RCC 7860 (cell line): ENCODE measurements around the gene TICAM1.
A peak's percentile ranks its signal among the peaks of the same experiment; 100 is the strongest.

Experiments
- DNase-seq: peaks from one replicate; pipeline ENCODE4 v3.0.0-alpha.2; 2015; ENCODE audit warnings: low spot score
- FAIRE-seq: peaks from 2 replicates; lab custom pipeline; 2012; peaks lifted over from hg19 to GRCh38; lab: Jason Lieb, UNC

The TICAM1 gene

DNA sequence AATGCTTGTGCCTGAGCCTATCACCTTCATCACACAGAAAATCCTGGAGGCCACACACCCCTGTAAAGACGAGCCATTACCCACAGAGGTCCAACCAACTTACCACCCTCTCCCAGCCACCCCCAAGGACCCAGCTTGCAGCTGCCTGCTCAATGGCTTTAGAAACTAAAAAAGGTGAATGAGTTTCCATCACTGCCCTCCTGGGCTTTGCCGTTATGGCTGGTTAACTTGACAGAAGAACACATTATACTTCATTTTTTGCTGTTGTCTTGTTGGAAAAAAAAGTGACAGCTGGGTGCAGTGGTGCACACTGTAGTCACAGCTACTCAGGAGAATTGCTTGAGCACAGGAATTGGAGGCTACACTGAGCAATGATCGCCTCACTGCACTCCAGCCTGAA lies 57.4 kb downstream of the TICAM1 start:
- FAIRE-seq: no peak
- no peak for DNase-seq

- FAIRE-seq: no peak
- no peak for DNase-seq
These were observed 58.4 kb downstream of the TICAM1 start for GRCh38 chr19:4773047-4773640.

DNA sequence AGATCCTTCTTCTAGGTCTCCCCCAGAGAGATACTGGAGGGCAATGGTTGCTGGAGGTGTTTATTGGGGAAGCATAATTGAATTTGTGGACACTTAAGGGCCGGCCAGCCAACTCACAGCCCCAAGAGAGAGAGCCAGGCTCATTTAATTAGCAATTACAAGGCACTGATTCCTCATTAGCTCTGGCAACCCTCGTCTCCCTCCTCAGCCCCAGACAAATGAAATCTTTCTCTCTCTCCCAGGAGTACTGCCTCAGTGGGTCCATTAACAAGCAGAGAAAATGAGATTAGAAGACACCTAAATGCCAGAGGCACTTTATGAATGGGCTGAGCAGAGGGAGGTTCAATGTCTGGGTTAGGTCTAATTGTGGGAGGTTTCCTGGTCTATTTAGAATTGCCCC lies 58.9 kb downstream of the TICAM1 start:
- no peak for FAIRE-seq

DNA sequence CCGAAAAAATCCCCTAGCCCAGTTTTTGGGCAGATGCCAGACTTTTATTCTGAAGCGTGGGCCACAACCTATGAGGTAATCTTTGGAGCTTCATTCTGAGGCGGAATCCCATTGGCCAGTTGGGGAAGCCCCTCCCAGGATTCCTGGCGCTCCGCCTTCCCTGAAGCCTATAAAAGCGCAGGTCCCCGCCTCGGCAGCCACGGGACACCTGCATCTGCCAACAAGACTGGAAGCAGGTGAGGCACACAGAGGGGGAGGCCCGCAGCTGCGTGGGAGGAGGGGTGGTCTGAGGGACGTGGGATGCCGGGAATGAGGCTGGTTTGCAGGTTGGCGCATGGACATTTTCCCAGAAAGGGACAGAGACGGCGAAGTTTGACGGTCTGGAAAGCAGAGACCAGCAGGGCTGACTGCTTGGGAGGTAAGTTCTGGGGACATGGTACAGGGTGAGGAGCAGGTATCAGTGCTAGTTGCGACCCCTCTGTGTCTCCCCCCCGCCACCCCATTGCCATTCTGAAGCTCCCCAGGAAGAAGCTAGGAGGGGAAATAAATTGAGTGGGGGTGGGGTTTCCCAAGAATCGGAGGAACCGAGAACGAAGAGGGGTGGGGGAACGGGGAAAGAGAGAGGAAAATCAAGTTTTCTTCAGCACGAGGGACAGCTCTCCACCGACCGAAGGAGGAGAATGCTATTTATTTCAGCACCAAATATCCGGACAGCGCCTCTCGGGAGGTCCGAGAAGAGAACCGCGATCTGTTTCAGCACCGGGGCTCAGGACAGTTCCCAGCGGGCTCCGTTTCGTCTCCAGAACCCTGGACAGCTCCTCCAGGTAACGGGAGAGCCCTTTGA lies 62.4 kb downstream of the TICAM1 start:
- no peak for FAIRE-seq
- DNase-seq: peak; percentile 39

More for the DNA sequence above, 58.9 kb downstream of the TICAM1 start:
- no peak for DNase-seq
